Endothelial cell of umbilical vein (primary cell): ENCODE data around the gene PAPLN.

ENCODE experiments used
- MYC ChIP-seq: IDR thresholded peaks from one replicate; pipeline ENCODE4 v1.6.1; 2011; ENCODE audit warnings: mild to moderate bottlenecking, low read depth, low read length
- POLR2AphosphoS5 ChIP-seq: IDR thresholded peaks from 2 replicates; pipeline ENCODE4 v1.6.1; 2012; ENCODE audit warnings: low read depth, mild to moderate bottlenecking, control low read depth, low read length, moderate library complexity; ENCODE audit not compliant: insufficient read depth
- TF ChIP-seq, protein P1 (sequence below), 2 donors: IDR thresholded peaks; 1 replicate in 1 of 2; 2 replicates in 1 of 2; pipeline ENCODE4 v1.5.1; 2011; ENCODE audit warnings: low read length in 2 of 2, mild to moderate bottlenecking in 2 of 2, moderate library complexity in 2 of 2, control low read depth in 1 of 2, inconsistent platforms in 1 of 2, low read depth in 1 of 2; ENCODE audit not compliant: insufficient read depth in 1 of 2; ENCODE audit errors: extremely low read depth in 1 of 2

- TF ChIP-seq, protein P1, sequence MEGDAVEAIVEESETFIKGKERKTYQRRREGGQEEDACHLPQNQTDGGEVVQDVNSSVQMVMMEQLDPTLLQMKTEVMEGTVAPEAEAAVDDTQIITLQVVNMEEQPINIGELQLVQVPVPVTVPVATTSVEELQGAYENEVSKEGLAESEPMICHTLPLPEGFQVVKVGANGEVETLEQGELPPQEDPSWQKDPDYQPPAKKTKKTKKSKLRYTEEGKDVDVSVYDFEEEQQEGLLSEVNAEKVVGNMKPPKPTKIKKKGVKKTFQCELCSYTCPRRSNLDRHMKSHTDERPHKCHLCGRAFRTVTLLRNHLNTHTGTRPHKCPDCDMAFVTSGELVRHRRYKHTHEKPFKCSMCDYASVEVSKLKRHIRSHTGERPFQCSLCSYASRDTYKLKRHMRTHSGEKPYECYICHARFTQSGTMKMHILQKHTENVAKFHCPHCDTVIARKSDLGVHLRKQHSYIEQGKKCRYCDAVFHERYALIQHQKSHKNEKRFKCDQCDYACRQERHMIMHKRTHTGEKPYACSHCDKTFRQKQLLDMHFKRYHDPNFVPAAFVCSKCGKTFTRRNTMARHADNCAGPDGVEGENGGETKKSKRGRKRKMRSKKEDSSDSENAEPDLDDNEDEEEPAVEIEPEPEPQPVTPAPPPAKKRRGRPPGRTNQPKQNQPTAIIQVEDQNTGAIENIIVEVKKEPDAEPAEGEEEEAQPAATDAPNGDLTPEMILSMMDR (IDR thresholded peaks at IDR 0.05; ENCODE audit: extremely low read depth in 1 of 2, insufficient read depth in 1 of 2, low read depth in 1 of 2, low read length in 2 of 2): no peak
- no peak for TF ChIP-seq POLR2AphosphoS5
- no peak for TF ChIP-seq MYC
Measured at GRCh38 chr14:73249108-73249507, 11.8 kb downstream of the PAPLN start.
